Spinal cord (tissue), 10 donors: ENCODE measurements around the gene FGF4. TPM values are rescaled to one million over a fixed set of nuclear protein-coding genes. Genes with fewer than 3 reads are reported as not detected.

ENCODE experiments used
- DNase-seq, 6 donors: peaks; one replicate each; pipeline versions ENCODE4 v3.0.0 to v3.0.0-alpha.2; 2013 to 2015; ENCODE audit warnings: low spot score in 6 of 6, low read depth in 4 of 6
- H3K27ac ChIP-seq: one replicate; pipeline ENCODE4 v1.5.1; 2013; ENCODE audit warnings: low read depth, low read length, control low read depth
- H3K27me3 ChIP-seq: one replicate; pipeline ENCODE4 v1.6.1; 2013; ENCODE audit warnings: low read length; ENCODE audit not compliant: control insufficient read depth, insufficient read depth
- H3K36me3 ChIP-seq: one replicate; pipeline ENCODE4 v1.6.1; 2013; ENCODE audit warnings: low read length; ENCODE audit not compliant: control insufficient read depth, insufficient read depth
- H3K4me1 ChIP-seq: one replicate; pipeline ENCODE4 v1.6.1; 2013; ENCODE audit warnings: low read length; ENCODE audit not compliant: control insufficient read depth, insufficient read depth
- H3K4me3 ChIP-seq: one replicate; pipeline ENCODE4 v1.5.1; 2013; ENCODE audit warnings: low read depth, low read length, control low read depth
- H3K9me3 ChIP-seq: one replicate; pipeline ENCODE4 v1.6.1; 2013; ENCODE audit warnings: low read length; ENCODE audit not compliant: control insufficient read depth, insufficient read depth
- WGBS: methylation state at CpG from one replicate; pipeline ENCODE4 v1.1.5; 2013; ENCODE audit warnings: missing lambda C conversion rate; ENCODE audit not compliant: insufficient coverage; 5-methylcytosine and 5-hydroxymethylcytosine counted together
- polyA plus RNA-seq, 2 donors: library from polyadenylated mRNA; unstranded; fragments of 120-200 nt; gene quantifications; one replicate each; pipeline ENCODE4 v1.2.1, GENCODE V29; 2013; ENCODE audit not compliant: insufficient read length in 2 of 2
- total RNA-seq, 2 donors: library from RNA; depleted of rRNA in 1 of 2; stranded (reverse); fragments of 120-200 nt in 1 of 2; fragments of >200 nt in 1 of 2; gene quantifications; one replicate each; pipeline versions ENCODE4 v1.2.3 to v1.2.4, GENCODE V29; 2013 to 2014
- donor health status: healthy.

FGF4 gene
- total and polyA plus RNA-seq, 4 donors, result not detected

DNA sequence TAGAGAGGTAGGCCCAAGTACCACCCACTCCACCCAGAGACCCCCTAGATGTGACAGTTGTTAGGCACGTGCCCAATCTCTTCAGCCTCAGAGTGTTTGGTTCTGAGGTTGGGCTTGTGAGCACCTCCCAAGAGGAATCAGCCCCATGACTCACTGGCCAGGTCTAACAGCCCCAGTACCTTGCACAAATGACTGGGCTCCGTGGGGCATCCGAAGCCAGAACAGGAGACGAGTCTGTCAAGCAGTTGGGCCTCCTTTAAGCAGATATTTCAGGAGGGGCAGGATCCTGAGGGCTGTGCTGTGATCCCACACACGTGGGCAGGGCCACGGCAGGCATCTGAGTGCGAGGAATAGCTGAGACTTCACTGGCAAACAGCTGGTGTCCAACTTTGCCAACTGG is 42.2 kb downstream of the FGF4 start:
- Histone ChIP-seq H3K27ac (no peak overlapping the region), H3K36me3 (no peaks in the 10 kb centered on the region), H3K4me3 (no peak overlapping the region), H3K4me1 (no peaks in the 10 kb centered on the region), H3K27me3 (no peaks in the 10 kb centered on the region), H3K9me3 (no peaks in the 10 kb centered on the region)
- 74% methylated on average over 7 of the region's 7 CpGs for WGBS
- DNase-seq, result no peak

DNA sequence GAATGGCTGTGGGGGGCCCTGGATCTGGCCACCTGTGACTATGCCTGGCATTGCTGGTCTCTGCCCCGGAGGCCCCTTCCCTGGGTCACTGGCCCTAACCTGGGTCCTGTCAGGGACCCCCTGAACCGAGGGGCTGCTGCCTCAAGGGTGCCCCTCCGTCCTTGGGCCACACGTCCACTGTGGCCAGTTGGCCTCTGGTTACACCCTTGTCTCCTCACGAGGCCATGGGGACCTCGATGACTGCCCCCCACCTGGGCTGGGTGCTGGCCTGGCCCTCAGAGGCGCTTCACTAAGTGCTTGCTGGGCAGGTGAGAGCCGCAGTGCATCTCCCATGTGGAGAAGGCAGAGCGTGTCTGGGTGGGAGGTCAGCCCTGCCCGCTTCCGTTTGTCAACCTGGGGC is 44.0 kb downstream of the FGF4 start:
- 90% methylated on average over 11 of the region's 11 CpGs for WGBS
- Histone ChIP-seq H3K9me3 (no peaks in the 10 kb centered on the region), H3K4me3 (no peak overlapping the region), H3K27ac (no peak overlapping the region), H3K27me3 (peaks cover 5% of the 10 kb centered on the region), H3K4me1 (no peaks in the 10 kb centered on the region), H3K36me3 (no peaks in the 10 kb centered on the region)
- no peak for DNase-seq

DNA sequence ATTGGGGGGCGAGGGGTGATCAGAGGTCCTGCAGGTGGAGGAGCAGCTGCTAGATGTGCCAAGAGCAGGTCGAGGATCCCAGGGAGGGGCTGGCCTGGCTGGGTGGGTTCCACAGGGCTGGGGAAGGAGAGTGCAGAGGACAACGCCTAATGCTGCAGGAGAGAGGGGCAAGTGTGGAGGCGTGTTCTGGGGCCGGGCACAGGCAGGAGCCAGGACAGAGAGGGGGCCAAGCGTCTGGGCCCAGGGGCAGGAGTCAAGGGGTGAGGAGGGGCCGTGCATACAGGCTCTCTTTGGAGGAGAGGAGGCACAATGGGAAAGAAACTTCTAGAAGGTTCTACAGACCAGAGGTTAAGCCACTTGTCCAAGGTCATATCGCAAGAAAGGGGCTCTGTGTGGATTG is 44.6 kb downstream of the FGF4 start:
- Histone ChIP-seq H3K4me1 (no peaks in the 10 kb centered on the region), H3K9me3 (no peaks in the 10 kb centered on the region), H3K27ac (no peak overlapping the region), H3K27me3 (peaks cover 5% of the 10 kb centered on the region), H3K36me3 (no peaks in the 10 kb centered on the region), H3K4me3 (no peak overlapping the region)
- 86% methylated on average over 8 of the region's 8 CpGs for WGBS
- DNase-seq, result no peak

DNA sequence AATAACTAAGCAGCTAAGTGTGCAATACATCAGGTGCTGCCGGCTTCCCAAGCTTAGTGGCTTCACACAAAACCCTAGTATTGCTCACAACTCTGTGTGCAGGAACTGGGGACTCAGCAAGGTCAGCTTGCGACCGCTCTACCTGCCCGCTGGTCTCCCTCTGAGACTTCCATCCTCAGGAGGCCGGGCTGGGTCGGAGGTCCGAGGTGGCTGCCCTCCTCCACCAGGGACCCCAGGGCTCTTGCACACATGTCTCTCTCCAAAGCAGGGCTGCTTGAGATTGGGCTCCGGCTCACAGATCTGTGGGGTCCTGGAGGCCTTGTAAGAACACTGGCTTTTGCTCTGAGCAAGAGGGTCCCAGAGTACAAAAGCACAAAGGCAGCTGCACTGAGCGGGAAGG is 45.9 kb downstream of the FGF4 start:
- DNase-seq, result no peak
- no peak overlapping the region for H3K4me3 ChIP-seq
- WGBS, result 89% methylated on average over 9 of the region's 9 CpGs
- no peaks in the 10 kb centered on the region for H3K36me3 ChIP-seq
- H3K27ac ChIP-seq, result no peak overlapping the region
- peaks cover 5% of the 10 kb centered on the region for H3K27me3 ChIP-seq
- no peaks in the 10 kb centered on the region for H3K9me3 ChIP-seq
- H3K4me1 ChIP-seq, result no peaks in the 10 kb centered on the region

DNA sequence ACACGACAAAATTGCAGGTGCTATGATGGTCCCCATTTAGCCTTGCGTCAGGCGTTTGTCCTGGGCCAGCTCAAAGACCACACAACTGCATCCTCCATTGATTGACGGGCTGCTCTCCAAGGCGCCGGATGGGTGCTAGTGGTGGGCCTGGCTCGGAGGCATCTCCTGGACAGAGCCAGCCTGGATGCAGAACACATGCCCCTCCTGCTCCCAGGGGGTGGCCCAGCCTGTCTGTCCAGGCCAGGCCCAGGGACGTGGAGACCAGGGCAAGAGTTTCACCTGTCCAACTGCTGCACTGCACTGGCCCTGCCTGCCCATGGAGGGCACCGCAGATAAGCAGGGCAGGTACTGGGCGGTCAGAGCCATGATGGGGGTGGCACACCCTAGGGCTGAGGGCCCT is 47.9 kb downstream of the FGF4 start:
- WGBS, result 89% methylated on average over 10 of the region's 10 CpGs
- Histone ChIP-seq H3K27ac (no peak overlapping the region), H3K36me3 (no peaks in the 10 kb centered on the region), H3K9me3 (no peaks in the 10 kb centered on the region), H3K4me1 (no peaks in the 10 kb centered on the region), H3K27me3 (peaks cover 5% of the 10 kb centered on the region), H3K4me3 (no peak overlapping the region)
- no peak for DNase-seq

DNA sequence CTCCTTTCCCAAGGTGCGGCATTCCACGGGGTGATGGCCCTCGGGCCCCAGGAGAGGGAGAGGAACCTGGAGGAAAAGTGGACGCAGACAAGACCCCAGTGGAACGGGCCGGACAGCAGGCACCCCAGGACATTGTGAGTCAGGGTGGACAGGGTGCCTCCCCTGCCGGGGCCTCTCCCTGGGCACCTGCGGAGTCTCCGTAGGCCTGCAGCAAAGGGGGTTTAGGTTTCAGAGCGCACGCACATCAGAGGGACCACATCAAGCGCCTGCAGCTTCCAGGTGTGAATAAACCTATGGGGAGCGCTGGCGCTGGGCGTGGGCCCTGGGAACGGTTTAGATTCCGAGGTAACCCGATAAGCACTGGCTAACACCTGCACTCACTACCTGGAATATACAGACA is 48.7 kb downstream of the FGF4 start:
- Histone ChIP-seq H3K4me1 (peaks cover 2% of the 10 kb centered on the region), H3K27ac (no peak overlapping the region), H3K4me3 (no peak overlapping the region), H3K27me3 (peaks cover 12% of the 10 kb centered on the region), H3K36me3 (no peaks in the 10 kb centered on the region), H3K9me3 (no peaks in the 10 kb centered on the region)
- 78% methylated on average over 18 of the region's 18 CpGs for whole genome bisulfite sequencing
- DNase-seq, result no peak

DNA sequence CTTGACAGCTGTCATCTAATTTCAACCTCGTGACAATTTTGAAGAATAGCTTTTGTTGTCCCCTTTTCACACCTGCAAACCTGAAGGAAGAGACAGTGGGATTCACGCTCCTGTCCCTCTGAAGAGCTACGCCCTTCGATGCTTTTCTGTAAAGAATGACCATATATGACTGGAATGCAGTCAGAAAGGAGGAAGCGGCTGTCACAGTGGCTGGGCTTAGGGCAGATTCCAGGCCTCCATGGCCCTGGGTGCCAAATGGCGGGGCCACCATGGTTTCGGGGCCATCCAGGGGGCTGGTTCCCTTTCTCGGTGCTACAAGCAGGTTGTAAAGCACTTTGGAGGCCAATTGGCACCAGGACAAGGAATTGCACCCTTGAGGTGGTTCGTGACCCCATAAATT is 49.1 kb downstream of the FGF4 start:
- Histone ChIP-seq H3K4me3 (no peak overlapping the region), H3K4me1 (peaks cover 3% of the 10 kb centered on the region), H3K27me3 (peaks cover 17% of the 10 kb centered on the region), H3K9me3 (no peaks in the 10 kb centered on the region), H3K27ac (no peak overlapping the region), H3K36me3 (no peaks in the 10 kb centered on the region)
- 66% methylated on average over 9 of the region's 9 CpGs for WGBS
- no peak for DNase-seq

DNA sequence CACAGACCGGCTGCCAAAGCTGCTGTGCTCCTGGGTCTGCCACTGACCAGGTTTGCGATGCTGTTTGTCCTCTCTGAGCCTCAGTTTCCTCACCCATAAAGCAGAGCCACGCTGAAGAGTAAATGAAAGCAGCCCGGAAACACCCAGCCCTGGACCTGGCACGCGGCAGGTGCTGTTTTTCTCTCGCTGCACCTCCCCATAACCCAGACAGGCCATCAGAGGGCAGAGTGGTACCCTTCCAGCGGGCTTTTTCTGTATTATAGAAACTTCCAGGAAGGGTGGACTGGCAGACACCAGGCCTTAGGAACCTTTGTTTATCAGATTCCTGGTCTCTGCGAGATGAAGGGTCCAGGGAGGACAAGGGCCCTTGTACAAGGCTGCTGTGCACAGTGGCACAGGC is 53.4 kb downstream of the FGF4 start:
- DNase-seq, result no peak
- Histone ChIP-seq H3K4me1 (peaks cover 14% of the 10 kb centered on the region), H3K9me3 (no peaks in the 10 kb centered on the region), H3K27ac (no peak overlapping the region), H3K27me3 (peaks cover 38% of the 10 kb centered on the region), H3K36me3 (no peaks in the 10 kb centered on the region), H3K4me3 (no peak overlapping the region)
- WGBS, result 55% methylated on average over 9 of the region's 9 CpGs

DNA sequence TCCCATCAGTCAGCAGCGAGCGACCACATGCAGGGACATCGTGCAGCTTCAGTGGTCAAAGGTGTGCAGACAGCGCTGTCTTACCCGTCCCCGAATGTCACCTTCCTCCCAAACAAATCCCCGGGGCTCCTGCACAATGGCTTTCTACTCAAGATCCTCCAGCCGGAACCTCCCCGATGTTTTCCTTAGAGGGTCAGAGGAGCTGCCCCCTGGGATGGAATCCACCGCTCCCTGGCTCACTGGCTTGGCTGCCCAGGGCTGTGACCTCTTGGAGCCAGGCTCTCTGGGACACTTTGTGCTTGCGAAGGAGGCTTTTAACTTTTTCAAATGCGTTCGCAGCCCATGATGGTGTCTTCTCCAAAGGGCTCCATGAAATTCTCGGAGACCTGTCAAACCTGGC is 54.0 kb downstream of the FGF4 start:
- Histone ChIP-seq H3K9me3 (no peaks in the 10 kb centered on the region), H3K27ac (no peak overlapping the region), H3K4me1 (peaks cover 14% of the 10 kb centered on the region), H3K36me3 (no peaks in the 10 kb centered on the region), H3K4me3 (no peak overlapping the region), H3K27me3 (peaks cover 33% of the 10 kb centered on the region)
- no peak for DNase-seq
- WGBS, result 42% methylated on average over 14 of the region's 14 CpGs
